GM19023 (cell line): ENCODE measurements around the gene POGZ.
"Not testable (repeated sequence)": the region's sequence is repeated elsewhere in the genome, so short reads cannot be mapped to it uniquely, and the experiment has no call there.

Source experiments
- ATAC-seq: cut with Tn5 transposase; IDR thresholded peaks from one replicate; pipeline ENCODE4 v1.9.1; 2021; ENCODE audit warnings: mild to moderate bottlenecking, moderate library complexity; ENCODE audit not compliant: unreplicated experiment

Gene POGZ

GRCh38 chr1:151418081-151418480 is 41.2 kb downstream of the POGZ start:
- no peak for ATAC-seq

GRCh38 chr1:151416231-151416630 is 43.1 kb downstream of the POGZ start:
- ATAC-seq: no peak

- no peak for ATAC-seq
These were observed 47.4 kb downstream of the POGZ start for GRCh38 chr1:151411884-151412283.

GRCh38 chr1:151408891-151409290 is 50.4 kb downstream of the POGZ start:
- ATAC-seq: no peak

- no peak for ATAC-seq
These were observed 52.0 kb downstream of the POGZ start for GRCh38 chr1:151407304-151407703.

GRCh38 chr1:151406176-151406575 is 53.1 kb downstream of the POGZ start:
- ATAC-seq: no peak

GRCh38 chr1:151405187-151405951 is 53.9 kb downstream of the POGZ start:
- no peak for ATAC-seq

GRCh38 chr1:151403612-151404011 is 55.7 kb downstream of the POGZ start:
- no peak for ATAC-seq

GRCh38 chr1:151402764-151403163 is 56.5 kb downstream of the POGZ start:
- ATAC-seq: no peak

- ATAC-seq: no peak
These were observed 57.4 kb downstream of the POGZ start for GRCh38 chr1:151401860-151402259.

- no peak for ATAC-seq
These were observed 58.0 kb downstream of the POGZ start for GRCh38 chr1:151401125-151401788.

- ATAC-seq: peak; percentile 78
These were observed 59.7 kb downstream of the POGZ start, which contains the start of gene PSMB4 for GRCh38 chr1:151399324-151400171. PSMB4 (plus strand) TSS chr1:151399573; CDS start chr1:151399588, 15 bp downstream.

- not testable (repeated sequence) for ATAC-seq
These were observed 63.0 kb downstream of the POGZ start for GRCh38 chr1:151396265-151396664.

GRCh38 chr1:151393583-151393982 is 65.7 kb downstream of the POGZ start:
- no peak for ATAC-seq

GRCh38 chr1:151391079-151391563 is 68.2 kb downstream of the POGZ start:
- ATAC-seq: no peak

- ATAC-seq: not testable (repeated sequence)
These were observed 68.8 kb downstream of the POGZ start for GRCh38 chr1:151390221-151391078.

GRCh38 chr1:151386002-151386401 is 73.3 kb downstream of the POGZ start:
- ATAC-seq: no peak

- no peak for ATAC-seq
These were observed 74.7 kb downstream of the POGZ start for GRCh38 chr1:151384584-151384983.

GRCh38 chr1:151377150-151377884 is 82.0 kb downstream of the POGZ start:
- ATAC-seq: no peak

- ATAC-seq: no peak
These were observed 86.1 kb downstream of the POGZ start for GRCh38 chr1:151373196-151373595.
